ENCODE data around the gene LRP2. TPM values are rescaled to one million over a fixed set of nuclear protein-coding genes. Genes with fewer than 3 reads are reported as not detected.

Gene LRP2
- total RNA-seq, 1 donor from 2014 or later = 1.00 TPM

DNA sequence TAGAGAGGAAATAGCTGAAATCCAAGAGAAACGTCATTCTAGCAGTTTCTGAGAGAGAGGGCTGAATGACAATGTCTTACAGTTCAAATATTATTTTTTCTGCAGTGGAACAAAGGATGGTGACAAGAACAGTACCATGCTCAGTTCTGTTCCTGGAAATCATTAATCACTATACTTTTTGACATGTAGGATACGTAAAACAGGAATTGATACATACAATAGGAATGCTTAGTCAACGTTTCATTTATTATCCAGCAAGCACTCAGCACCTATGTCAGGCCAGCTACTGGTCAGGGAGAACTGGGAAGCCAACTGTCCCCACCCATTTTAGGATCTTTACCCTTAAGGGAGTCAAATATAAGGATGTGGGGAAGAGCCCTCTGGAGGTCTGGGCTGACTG is 178.3 kb downstream of the LRP2 start:
- Mint-ChIP-seq H3K4me1 (ENCODE audit: low read depth, unreplicated experiment) (no peaks in the 10 kb centered on the region), H3K36me3 (ENCODE audit: low read depth, unreplicated experiment) (no peaks in the 10 kb centered on the region), H3K27ac (ENCODE audit: unreplicated experiment) (no peak overlapping the region), H3K27me3 (ENCODE audit: low read depth, unreplicated experiment) (peaks cover 3% of the 10 kb centered on the region), H3K4me3 (ENCODE audit: unreplicated experiment) (no peak overlapping the region), H3K9me3 (ENCODE audit: unreplicated experiment) (no peaks in the 10 kb centered on the region)
- no peak overlapping the region for H3K9ac ChIP-seq (ENCODE audit: low read length)
- FAIRE-seq = no peak
- H3K27ac ChIP-seq (ENCODE audit: low read depth, low read length) = no peak overlapping the region
- TF ChIP-seq, protein P1, sequence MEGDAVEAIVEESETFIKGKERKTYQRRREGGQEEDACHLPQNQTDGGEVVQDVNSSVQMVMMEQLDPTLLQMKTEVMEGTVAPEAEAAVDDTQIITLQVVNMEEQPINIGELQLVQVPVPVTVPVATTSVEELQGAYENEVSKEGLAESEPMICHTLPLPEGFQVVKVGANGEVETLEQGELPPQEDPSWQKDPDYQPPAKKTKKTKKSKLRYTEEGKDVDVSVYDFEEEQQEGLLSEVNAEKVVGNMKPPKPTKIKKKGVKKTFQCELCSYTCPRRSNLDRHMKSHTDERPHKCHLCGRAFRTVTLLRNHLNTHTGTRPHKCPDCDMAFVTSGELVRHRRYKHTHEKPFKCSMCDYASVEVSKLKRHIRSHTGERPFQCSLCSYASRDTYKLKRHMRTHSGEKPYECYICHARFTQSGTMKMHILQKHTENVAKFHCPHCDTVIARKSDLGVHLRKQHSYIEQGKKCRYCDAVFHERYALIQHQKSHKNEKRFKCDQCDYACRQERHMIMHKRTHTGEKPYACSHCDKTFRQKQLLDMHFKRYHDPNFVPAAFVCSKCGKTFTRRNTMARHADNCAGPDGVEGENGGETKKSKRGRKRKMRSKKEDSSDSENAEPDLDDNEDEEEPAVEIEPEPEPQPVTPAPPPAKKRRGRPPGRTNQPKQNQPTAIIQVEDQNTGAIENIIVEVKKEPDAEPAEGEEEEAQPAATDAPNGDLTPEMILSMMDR (IDR thresholded peaks at IDR 0.05; ENCODE audit: insufficient read depth, low read depth, low read length) = no peak
- TF ChIP-seq EZH2 (IDR thresholded peaks at IDR 0.05; ENCODE audit: insufficient read depth, low read length) = no peak
- peaks cover 3% of the 10 kb centered on the region for H3K4me1 ChIP-seq (ENCODE audit: insufficient read depth, low read length)
- peak; percentile 48 for DNase-seq (ENCODE audit: low read depth)
- H3K4me3 ChIP-seq (ENCODE audit: insufficient read depth, low read depth, low read length) = no peak overlapping the region
- H3K4me2 ChIP-seq (ENCODE audit: low read length) = no peak overlapping the region
- no peaks in the 10 kb centered on the region for H3K79me2 ChIP-seq (ENCODE audit: insufficient read depth, low read length)
- no peaks in the 10 kb centered on the region for H3K9me3 ChIP-seq (ENCODE audit: insufficient read depth, low read depth, low read length)
- no peaks in the 10 kb centered on the region for H3K36me3 ChIP-seq (ENCODE audit: insufficient read depth, low read length)
- no peak overlapping the region for H2AFZ ChIP-seq (ENCODE audit: low read depth, low read length)
- H3K27me3 ChIP-seq (ENCODE audit: insufficient read depth, low read length) = no peaks in the 10 kb centered on the region
- no peaks in the 10 kb centered on the region for H4K20me1 ChIP-seq (ENCODE audit: insufficient read depth, low read length)

GRCh38 chr2:169182573-169182972 is 179.8 kb downstream of the LRP2 start:
- H4K20me1 ChIP-seq (ENCODE audit: insufficient read depth, low read length) = no peaks in the 10 kb centered on the region
- DNase-seq (ENCODE audit: low read depth) (no peak), FAIRE-seq (no peak)
- no peak overlapping the region for H3K27ac Mint-ChIP-seq (ENCODE audit: unreplicated experiment)
- H3K9ac ChIP-seq (ENCODE audit: low read length) = no peak overlapping the region
- no peak overlapping the region for H2AFZ ChIP-seq (ENCODE audit: low read depth, low read length)
- H3K9me3 Mint-ChIP-seq (ENCODE audit: unreplicated experiment) = no peaks in the 10 kb centered on the region
- TF ChIP-seq, protein P1 (IDR thresholded peaks at IDR 0.05; ENCODE audit: insufficient read depth, low read depth, low read length) = no peak
- TF ChIP-seq EZH2 (IDR thresholded peaks at IDR 0.05; ENCODE audit: insufficient read depth, low read length) = no peak
- H3K79me2 ChIP-seq (ENCODE audit: insufficient read depth, low read length) = no peaks in the 10 kb centered on the region
- no peaks in the 10 kb centered on the region for H3K36me3 Mint-ChIP-seq (ENCODE audit: low read depth, unreplicated experiment)
- H3K36me3 ChIP-seq (ENCODE audit: insufficient read depth, low read length) = no peaks in the 10 kb centered on the region
- H3K27ac ChIP-seq (ENCODE audit: low read depth, low read length) = no peak overlapping the region
- H3K4me2 ChIP-seq (ENCODE audit: low read length) = no peak overlapping the region
- H3K4me3 Mint-ChIP-seq (ENCODE audit: unreplicated experiment) = no peak overlapping the region
- H3K27me3 ChIP-seq (ENCODE audit: insufficient read depth, low read length) = no peaks in the 10 kb centered on the region
- peaks cover 3% of the 10 kb centered on the region for H3K4me1 ChIP-seq (ENCODE audit: insufficient read depth, low read length)
- H3K27me3 Mint-ChIP-seq (ENCODE audit: low read depth, unreplicated experiment) = peaks cover 3% of the 10 kb centered on the region
- no peaks in the 10 kb centered on the region for H3K9me3 ChIP-seq (ENCODE audit: insufficient read depth, low read depth, low read length)
- no peaks in the 10 kb centered on the region for H3K4me1 Mint-ChIP-seq (ENCODE audit: low read depth, unreplicated experiment)
- H3K4me3 ChIP-seq (ENCODE audit: insufficient read depth, low read depth, low read length) = no peak overlapping the region

DNA sequence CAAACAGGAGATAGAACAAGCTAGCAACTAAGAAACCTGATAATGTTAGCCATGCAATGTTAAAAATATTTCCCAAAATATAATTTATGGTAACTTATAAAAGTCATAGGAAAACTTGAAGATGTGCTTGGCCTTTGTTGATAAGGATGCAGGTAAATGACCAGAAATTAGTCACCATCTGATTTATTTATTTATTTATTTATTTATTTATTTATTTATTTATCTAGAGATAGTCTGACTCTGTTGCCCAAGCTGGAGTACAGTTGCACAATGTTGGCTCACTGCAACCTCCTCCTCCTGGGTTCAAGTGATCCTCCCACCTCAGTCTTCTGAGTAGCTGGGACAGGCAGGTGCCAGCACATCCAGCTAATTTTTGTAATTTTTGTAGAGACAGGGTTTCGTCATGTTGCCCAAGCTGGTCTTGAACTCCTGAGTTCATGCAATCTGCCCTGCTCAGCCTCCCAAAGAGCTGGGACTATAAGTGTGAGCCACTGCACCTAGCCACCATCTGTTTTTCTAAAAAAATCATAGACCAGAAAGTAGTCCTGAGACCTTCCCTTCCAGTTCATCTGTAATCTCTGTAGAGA is 183.4 kb downstream of the LRP2 start:
- H3K9ac ChIP-seq (ENCODE audit: low read length) = no peak overlapping the region
- no peak for FAIRE-seq
- no peaks in the 10 kb centered on the region for H4K20me1 ChIP-seq (ENCODE audit: insufficient read depth, low read length)

More for the DNA sequence above, 183.4 kb downstream of the LRP2 start:
- Histone ChIP-seq H2AFZ (ENCODE audit: low read depth, low read length) (no peak overlapping the region), H3K79me2 (ENCODE audit: insufficient read depth, low read length) (no peaks in the 10 kb centered on the region), H3K27me3 (ENCODE audit: insufficient read depth, low read length) (no peaks in the 10 kb centered on the region), H3K4me2 (ENCODE audit: low read length) (no peak overlapping the region), H3K36me3 (ENCODE audit: insufficient read depth, low read length) (no peaks in the 10 kb centered on the region), H3K4me3 (ENCODE audit: insufficient read depth, low read depth, low read length) (no peak overlapping the region), H3K9me3 (ENCODE audit: insufficient read depth, low read depth, low read length) (no peaks in the 10 kb centered on the region), H3K27ac (ENCODE audit: low read depth, low read length) (no peak overlapping the region), H3K4me1 (ENCODE audit: insufficient read depth, low read length) (no peaks in the 10 kb centered on the region)
- DNase-seq (ENCODE audit: low read depth) = no peak
- Mint-ChIP-seq H3K27ac (ENCODE audit: unreplicated experiment) (no peak overlapping the region), H3K9me3 (ENCODE audit: unreplicated experiment) (no peaks in the 10 kb centered on the region), H3K27me3 (ENCODE audit: low read depth, unreplicated experiment) (peaks cover 3% of the 10 kb centered on the region), H3K36me3 (ENCODE audit: low read depth, unreplicated experiment) (no peaks in the 10 kb centered on the region), H3K4me3 (ENCODE audit: unreplicated experiment) (no peak overlapping the region), H3K4me1 (ENCODE audit: low read depth, unreplicated experiment) (no peaks in the 10 kb centered on the region)
- TF ChIP-seq EZH2 (IDR thresholded peaks at IDR 0.05; ENCODE audit: insufficient read depth, low read length) = no peak
- TF ChIP-seq, protein P1 (IDR thresholded peaks at IDR 0.05; ENCODE audit: insufficient read depth, low read depth, low read length) = no peak

All from astrocyte (in vitro differentiated cells and primary cell).